Fibroblast of mammary gland (primary cell): ENCODE data around the gene TRIM54.
A peak's percentile ranks its signal among the peaks of the same experiment; 100 is the strongest.

Source experiments
- DNase-seq: peaks from one replicate; pipeline ENCODE4 v3.0.0-alpha.2; 2010; ENCODE audit warnings: low read depth
- H3K4me3 ChIP-seq: 2 replicates; pipeline ENCODE4 v1.5.1; 2011; ENCODE audit warnings: low read depth, mild to moderate bottlenecking, low read length, moderate library complexity; ENCODE audit not compliant: control insufficient read depth
- TF ChIP-seq, protein P1 (sequence below): conservative IDR thresholded peaks from 2 replicates; pipeline ENCODE4 v1.5.1; 2011; ENCODE audit warnings: low read depth, low read length, inconsistent platforms; ENCODE audit not compliant: control insufficient read depth, insufficient read depth

Gene TRIM54

DNA sequence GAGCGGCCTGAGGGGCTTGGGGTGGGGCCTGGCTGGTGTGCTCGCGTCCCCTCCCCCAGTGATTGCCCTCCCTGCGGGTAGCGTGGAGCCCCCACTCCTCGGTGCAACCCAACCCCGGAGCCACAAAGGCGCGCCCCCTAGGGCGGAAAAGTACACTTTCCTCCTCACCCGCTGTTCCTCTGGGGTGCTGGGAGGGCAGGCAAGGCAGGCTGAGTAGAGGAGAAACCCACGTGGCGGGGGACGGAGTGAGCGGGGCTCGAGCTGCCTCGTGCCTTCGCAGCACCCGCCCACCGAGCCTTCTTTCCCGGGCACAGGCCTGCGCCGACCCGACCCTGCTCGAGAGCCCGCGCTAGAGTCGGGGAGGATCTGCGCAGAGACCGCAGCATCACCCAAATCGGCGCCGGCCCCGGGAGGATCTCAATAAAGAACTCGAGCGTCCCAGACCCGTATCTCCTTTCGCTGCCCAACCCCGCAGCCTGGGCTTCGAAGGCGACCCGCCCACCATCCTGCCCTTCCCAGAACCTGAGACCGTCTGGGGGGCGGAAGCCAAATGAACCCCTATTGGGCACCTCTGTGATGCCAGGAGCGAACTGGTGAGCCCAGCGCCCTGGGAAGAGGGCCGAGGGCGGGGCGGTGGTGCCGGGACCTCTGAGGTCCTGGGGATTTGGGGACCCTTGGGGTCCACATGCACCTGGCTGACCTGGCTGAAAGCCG is 24.5 kb downstream of the TRIM54 start:
- H3K4me3 ChIP-seq, result no peak overlapping the region
- no peak for DNase-seq

GRCh38 chr2:27307287-27307544 is 25.0 kb downstream of the TRIM54 start:
- TF ChIP-seq, protein P1, sequence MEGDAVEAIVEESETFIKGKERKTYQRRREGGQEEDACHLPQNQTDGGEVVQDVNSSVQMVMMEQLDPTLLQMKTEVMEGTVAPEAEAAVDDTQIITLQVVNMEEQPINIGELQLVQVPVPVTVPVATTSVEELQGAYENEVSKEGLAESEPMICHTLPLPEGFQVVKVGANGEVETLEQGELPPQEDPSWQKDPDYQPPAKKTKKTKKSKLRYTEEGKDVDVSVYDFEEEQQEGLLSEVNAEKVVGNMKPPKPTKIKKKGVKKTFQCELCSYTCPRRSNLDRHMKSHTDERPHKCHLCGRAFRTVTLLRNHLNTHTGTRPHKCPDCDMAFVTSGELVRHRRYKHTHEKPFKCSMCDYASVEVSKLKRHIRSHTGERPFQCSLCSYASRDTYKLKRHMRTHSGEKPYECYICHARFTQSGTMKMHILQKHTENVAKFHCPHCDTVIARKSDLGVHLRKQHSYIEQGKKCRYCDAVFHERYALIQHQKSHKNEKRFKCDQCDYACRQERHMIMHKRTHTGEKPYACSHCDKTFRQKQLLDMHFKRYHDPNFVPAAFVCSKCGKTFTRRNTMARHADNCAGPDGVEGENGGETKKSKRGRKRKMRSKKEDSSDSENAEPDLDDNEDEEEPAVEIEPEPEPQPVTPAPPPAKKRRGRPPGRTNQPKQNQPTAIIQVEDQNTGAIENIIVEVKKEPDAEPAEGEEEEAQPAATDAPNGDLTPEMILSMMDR, result no peak
- no peak overlapping the region for H3K4me3 ChIP-seq
- no peak for DNase-seq

More for the DNA sequence above, 24.5 kb downstream of the TRIM54 start:
- TF ChIP-seq, protein P1, result no peak

- TF ChIP-seq, protein P1, result no peak
- DNase-seq, result no peak
Measured at GRCh38 chr2:27307545-27308358, 25.5 kb downstream of the TRIM54 start.

DNA sequence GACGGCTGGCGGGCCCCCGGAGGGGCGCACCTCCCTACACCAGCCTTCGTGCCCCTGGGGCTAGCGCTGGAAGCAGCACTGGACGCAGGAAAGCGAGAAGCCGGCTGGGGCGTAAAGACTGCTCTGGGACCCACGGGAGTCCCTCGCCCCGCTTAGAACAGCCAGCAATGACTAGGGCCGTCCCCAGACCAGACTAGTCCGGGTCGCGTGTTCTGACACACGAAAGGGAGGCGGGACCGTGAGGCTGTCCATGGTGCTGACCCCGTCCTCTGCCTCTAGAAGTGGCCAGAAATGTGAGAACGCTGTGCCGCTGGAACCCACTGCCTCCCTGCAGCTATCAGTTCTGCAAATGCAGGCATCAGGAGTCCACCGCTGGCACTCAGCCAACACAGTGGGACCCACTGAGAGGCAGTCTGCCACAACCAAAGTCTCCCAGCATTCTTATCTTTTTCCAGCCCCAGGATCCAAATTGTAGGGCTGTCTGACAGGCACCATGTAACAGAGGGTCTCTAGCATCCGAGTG is 26.2 kb downstream of the TRIM54 start, which contains the start of gene UCN:
TSS of gene UCN (minus strand) at position 87 of the 523 bp plus-strand sequence. CDS start 550 bp downstream, outside the sequence.
- TF ChIP-seq, protein P1, result no peak
- peak; percentile 36 for DNase-seq
- no peak within 1 kb of the TSS for H3K4me3 ChIP-seq

More at GRCh38 chr2:27307545-27308358, 25.5 kb downstream of the TRIM54 start:
- H3K4me3 ChIP-seq, result no peak overlapping the region

DNA sequence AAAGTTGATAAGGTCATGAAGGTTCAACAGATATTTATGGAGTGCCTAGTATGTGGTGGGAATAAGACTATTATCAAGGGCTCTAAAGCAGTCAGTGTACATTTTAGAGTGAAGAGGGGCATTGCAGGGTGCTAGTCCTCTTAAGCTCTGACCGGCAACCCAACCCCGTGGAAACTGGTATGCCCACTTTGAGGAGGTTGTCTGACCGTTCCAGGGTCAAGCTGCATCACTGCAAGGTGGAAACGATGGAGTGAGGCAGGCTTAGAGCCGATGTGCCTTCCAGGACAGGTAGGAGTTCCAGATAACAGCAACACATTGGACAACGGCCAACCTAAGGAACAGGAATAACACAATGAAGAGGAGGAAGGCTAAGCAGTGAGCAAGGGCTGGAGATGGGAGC is 27.4 kb downstream of the TRIM54 start:
- DNase-seq, result no peak
- H3K4me3 ChIP-seq, result no peak overlapping the region
- TF ChIP-seq, protein P1, result no peak

- no peak overlapping the region for H3K4me3 ChIP-seq
- DNase-seq, result no peak
- TF ChIP-seq, protein P1, result no peak
Measured at GRCh38 chr2:27312152-27312551, 29.9 kb downstream of the TRIM54 start.
